ENCODE data around the gene CD68. TPM values are rescaled to one million over a fixed set of nuclear protein-coding genes. Genes with fewer than 3 reads are reported as not detected.

CD68 gene
- total RNA-seq, 1 experiment from 2014 or later = 30.2 TPM

- Histone ChIP-seq H4K20me1 (ENCODE audit: low read length) (no peaks in the 10 kb centered on the region), H3K9ac (ENCODE audit: low read length) (peak overlapping the region; percentile 25; the same call in 1 of the 2 replicates), H3K4me1 (ENCODE audit: insufficient read depth, low read length) (peaks cover 58% of the 10 kb centered on the region), H3F3A (ENCODE audit: low read length, unreplicated experiment) (no peaks in the 10 kb centered on the region), H3K9me2 (replicated peaks; ENCODE audit: low read length) (no peaks in the 10 kb centered on the region), H3K9me3 (ENCODE audit: low read length) (no peaks in the 10 kb centered on the region), H3K79me2 (ENCODE audit: low read length) (peaks cover 42% of the 10 kb centered on the region), H3K27me3 (ENCODE audit: low read length) (no peaks in the 10 kb centered on the region), H2AFZ (ENCODE audit: low read length) (no peak overlapping the region), H3K4me3 (ENCODE audit: low read length) (peak overlapping the region; percentile 30; the same call in 1 of the 2 replicates), H3K27ac (ENCODE audit: low read length) (peak overlapping the region; percentile 70), H3K36me3 (ENCODE audit: low read depth, low read length) (no peaks in the 10 kb centered on the region; the same call in 1 of the 2 replicates), H3K4me2 (ENCODE audit: low read length) (peak overlapping the region; percentile 69)
- BruUV-seq (replicated peaks) = no TSS peak
- no peak for TF ChIP-seq EZH2 (IDR thresholded peaks at IDR 0.05; ENCODE audit: low read length, unreplicated experiment)
- TF ChIP-seq, protein P1, sequence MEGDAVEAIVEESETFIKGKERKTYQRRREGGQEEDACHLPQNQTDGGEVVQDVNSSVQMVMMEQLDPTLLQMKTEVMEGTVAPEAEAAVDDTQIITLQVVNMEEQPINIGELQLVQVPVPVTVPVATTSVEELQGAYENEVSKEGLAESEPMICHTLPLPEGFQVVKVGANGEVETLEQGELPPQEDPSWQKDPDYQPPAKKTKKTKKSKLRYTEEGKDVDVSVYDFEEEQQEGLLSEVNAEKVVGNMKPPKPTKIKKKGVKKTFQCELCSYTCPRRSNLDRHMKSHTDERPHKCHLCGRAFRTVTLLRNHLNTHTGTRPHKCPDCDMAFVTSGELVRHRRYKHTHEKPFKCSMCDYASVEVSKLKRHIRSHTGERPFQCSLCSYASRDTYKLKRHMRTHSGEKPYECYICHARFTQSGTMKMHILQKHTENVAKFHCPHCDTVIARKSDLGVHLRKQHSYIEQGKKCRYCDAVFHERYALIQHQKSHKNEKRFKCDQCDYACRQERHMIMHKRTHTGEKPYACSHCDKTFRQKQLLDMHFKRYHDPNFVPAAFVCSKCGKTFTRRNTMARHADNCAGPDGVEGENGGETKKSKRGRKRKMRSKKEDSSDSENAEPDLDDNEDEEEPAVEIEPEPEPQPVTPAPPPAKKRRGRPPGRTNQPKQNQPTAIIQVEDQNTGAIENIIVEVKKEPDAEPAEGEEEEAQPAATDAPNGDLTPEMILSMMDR (conservative IDR thresholded peaks at IDR 0.05; ENCODE audit: low read depth, low read length) = no peak
- no peak for TF ChIP-seq EZH2phosphoT487 (IDR thresholded peaks at IDR 0.05; ENCODE audit: borderline replicate concordance, low read length)
- intact Hi-C loops (cut with micrococcal nuclease) = no loop called here
- POLR2A ChIA-PET (ENCODE audit: unreplicated experiment) = interaction anchor here (0.6 kb wide), 1 partner anchor 13 kb away, joined by 4 read pairs; no protein-coding TSS in a partner anchor
- ATAC-seq (peak; percentile 45), DNase-seq (peak; percentile 45)
- CTCF ChIA-PET = no interaction called here
Measured at GRCh38 chr17:7587420-7588151, 8.1 kb downstream of the CD68 start.

- intact Hi-C loops (cut with micrococcal nuclease) = no loop called here
- Histone ChIP-seq H3K4me1 (ENCODE audit: insufficient read depth, low read length) (peaks cover 51% of the 10 kb centered on the region), H3K36me3 (ENCODE audit: low read depth, low read length) (peaks cover 3% of the 10 kb centered on the region; the same call in 1 of the 2 replicates), H3K9ac (ENCODE audit: low read length) (peak overlapping the region; percentile 25; the same call in 1 of the 2 replicates), H3K9me3 (ENCODE audit: low read length) (no peaks in the 10 kb centered on the region), H2AFZ (ENCODE audit: low read length) (no peak overlapping the region), H3K27ac (ENCODE audit: low read length) (peak overlapping the region; percentile 70), H4K20me1 (ENCODE audit: low read length) (no peaks in the 10 kb centered on the region), H3K9me2 (replicated peaks; ENCODE audit: low read length) (no peaks in the 10 kb centered on the region), H3K79me2 (ENCODE audit: low read length) (peaks cover 35% of the 10 kb centered on the region), H3F3A (ENCODE audit: low read length, unreplicated experiment) (no peaks in the 10 kb centered on the region), H3K27me3 (ENCODE audit: low read length) (no peaks in the 10 kb centered on the region), H3K4me2 (ENCODE audit: low read length) (peak overlapping the region; percentile 69), H3K4me3 (ENCODE audit: low read length) (no peak overlapping the region; the same call in 1 of the 2 replicates)
- ChIA-PET CTCF (interaction anchor here (1.1 kb wide), 1 partner anchor 99 kb away, joined by 4 read pairs; the partner anchor contains the start of genes TP53 and WRAP53), POLR2A (ENCODE audit: unreplicated experiment) (no interaction called here)
- no peak for ATAC-seq
- DNase-seq = no peak
- TF ChIP-seq EZH2phosphoT487 (IDR thresholded peaks at IDR 0.05; ENCODE audit: borderline replicate concordance, low read length) (no peak), EZH2 (IDR thresholded peaks at IDR 0.05; ENCODE audit: low read length, unreplicated experiment) (no peak)
- TF ChIP-seq, protein P1 (conservative IDR thresholded peaks at IDR 0.05; ENCODE audit: low read depth, low read length) = no peak
- no TSS peak for BruUV-seq (replicated peaks)
Measured at GRCh38 chr17:7588553-7589203, 9.2 kb downstream of the CD68 start.
